Immature natural killer cell (primary cell): ENCODE results near the gene ENOX1. TPM values are rescaled to one million over a fixed set of nuclear protein-coding genes. Genes with fewer than 3 reads are reported as not detected.
"Not testable (repeated sequence)": the region's sequence is repeated elsewhere in the genome, so short reads cannot be mapped to it uniquely, and the experiment has no call there.

ENCODE experiments used
- DNase-seq, 3 donors: peaks; one replicate each; pipeline ENCODE4 v3.0.0; 2022; ENCODE audit warnings: mixed read lengths in 1 of 3
- H3K27ac Mint-ChIP-seq, 6 donors: one replicate each; pipeline ENCODE4 v1.8.0; 2020; ENCODE audit warnings: mixed read lengths in 6 of 6, mild to moderate bottlenecking in 5 of 6, inconsistent platforms in 4 of 6, moderate library complexity in 3 of 6
- H3K27me3 Mint-ChIP-seq, 3 donors: one replicate each; pipeline ENCODE4 v1.8.0; 2020 to 2021; ENCODE audit warnings: low read depth in 3 of 3, mild to moderate bottlenecking in 3 of 3, mixed read lengths in 3 of 3, moderate library complexity in 3 of 3, inconsistent platforms in 1 of 3
- H3K36me3 Mint-ChIP-seq, 3 donors: one replicate each; pipeline ENCODE4 v1.8.0; 2020; ENCODE audit warnings: mixed read lengths in 3 of 3, inconsistent platforms in 2 of 3, mild to moderate bottlenecking in 2 of 3
- H3K4me1 Mint-ChIP-seq, 2 donors: one replicate each; pipeline ENCODE4 v1.8.0; 2020; ENCODE audit warnings: inconsistent platforms in 2 of 2, mild to moderate bottlenecking in 2 of 2, mixed read lengths in 2 of 2, moderate library complexity in 1 of 2
- H3K4me3 Mint-ChIP-seq, 5 donors: one replicate each; pipeline ENCODE4 v1.8.0; 2020; ENCODE audit warnings: mild to moderate bottlenecking in 5 of 5, mixed read lengths in 5 of 5, inconsistent platforms in 3 of 5, moderate library complexity in 3 of 5
- H3K9me3 Mint-ChIP-seq, 6 donors: one replicate each; pipeline ENCODE4 v1.8.0; 2020; ENCODE audit warnings: mild to moderate bottlenecking in 6 of 6, mixed read lengths in 6 of 6, inconsistent platforms in 4 of 6, moderate library complexity in 3 of 6
- polyA plus RNA-seq, 3 donors: library from polyadenylated mRNA; unstranded; fragments of 300-500 nt; fragmentation: Illumina TruSeq; gene quantifications; one replicate each; pipeline ENCODE4 v1.2.3, GENCODE V29; 2021

The ENOX1 gene
- not detected for polyA plus RNA-seq

DNA sequence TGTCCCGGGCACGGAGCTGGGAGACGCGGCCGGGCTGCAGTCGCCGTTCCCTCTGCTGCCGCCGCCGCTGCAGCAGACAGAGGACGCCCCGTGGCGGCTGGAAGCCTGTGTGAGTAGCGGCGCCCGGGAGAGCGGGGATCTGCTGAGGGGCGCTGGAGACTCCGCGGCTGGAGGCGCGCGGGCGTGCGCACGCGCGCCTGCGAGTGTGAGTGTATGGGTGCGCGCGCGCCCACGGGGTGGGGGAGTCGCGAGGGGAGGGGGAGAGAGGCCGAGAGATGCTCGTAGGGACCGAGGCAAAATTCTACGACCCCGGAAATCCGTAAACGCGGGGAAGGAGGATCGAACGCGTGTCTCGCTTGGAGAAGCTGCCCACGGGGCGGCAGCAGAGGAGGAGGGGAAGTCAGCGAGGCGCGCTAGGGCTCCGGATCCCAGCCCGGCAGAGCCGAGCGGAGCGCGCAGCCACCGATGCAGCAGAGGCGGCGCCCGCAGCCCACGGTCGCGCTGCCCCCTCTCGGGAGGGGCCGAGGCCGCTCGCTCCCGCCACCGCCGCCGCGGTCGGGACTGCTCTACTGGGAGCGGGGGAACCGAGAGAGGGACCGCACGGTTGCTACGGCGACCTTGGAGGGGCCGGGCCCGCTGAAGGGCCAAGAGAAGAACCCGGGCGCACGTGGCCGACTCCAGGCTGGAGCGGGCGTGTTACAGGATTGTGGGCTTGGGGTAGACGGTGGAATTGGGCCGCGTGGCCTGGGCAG, at the start of gene ENOX1:
TSS of gene ENOX1 (minus strand) at position 207 of the 752 bp plus-strand sequence.
- H3K9me3 Mint-ChIP-seq, result no peaks in the 10 kb centered on the region
- H3K27ac Mint-ChIP-seq, result no peak within 1 kb of the TSS
- H3K36me3 Mint-ChIP-seq, result peaks cover 0 to 3% (median 0%) of the 10 kb centered on the region in 3 donors
- peak within 1 kb of the TSS; percentile 56 to 80 (median 73) for H3K4me3 Mint-ChIP-seq
- H3K27me3 Mint-ChIP-seq, result peaks cover 9 to 18% (median 18%) of the 10 kb centered on the region in 3 donors
- DNase-seq, result no peak
- peaks cover 15 to 17% of the 10 kb centered on the region in 2 donors for H3K4me1 Mint-ChIP-seq

DNA sequence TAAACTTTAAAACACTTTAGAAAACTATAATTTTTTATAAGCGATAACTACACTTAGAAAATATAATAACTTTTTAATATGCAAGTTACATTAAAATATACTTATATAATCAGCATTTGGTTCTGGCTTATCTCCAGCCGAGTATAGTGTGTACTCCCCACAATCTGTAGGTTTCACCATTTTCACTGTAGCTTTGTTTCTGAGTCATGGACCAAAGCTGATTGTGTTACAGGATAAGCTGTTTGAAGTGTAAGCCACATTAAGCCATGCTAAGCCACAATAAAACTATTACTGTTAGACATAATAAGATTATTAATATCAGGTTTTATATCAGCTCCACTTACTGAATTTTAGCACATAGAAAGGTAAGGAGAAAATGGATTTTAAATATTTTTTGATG, 48.9 kb upstream of the ENOX1 start:
- Mint-ChIP-seq H3K9me3 (peaks cover 0 to 1% (median 0%) of the 10 kb centered on the region in 6 donors), H3K4me1 (no peaks in the 10 kb centered on the region), H3K27ac (no peak overlapping the region), H3K4me3 (no peak overlapping the region), H3K27me3 (peaks cover 2 to 6% (median 2%) of the 10 kb centered on the region in 3 donors), H3K36me3 (no peaks in the 10 kb centered on the region)
- peak in 1 of 3 donors; percentile 0 for DNase-seq

DNA sequence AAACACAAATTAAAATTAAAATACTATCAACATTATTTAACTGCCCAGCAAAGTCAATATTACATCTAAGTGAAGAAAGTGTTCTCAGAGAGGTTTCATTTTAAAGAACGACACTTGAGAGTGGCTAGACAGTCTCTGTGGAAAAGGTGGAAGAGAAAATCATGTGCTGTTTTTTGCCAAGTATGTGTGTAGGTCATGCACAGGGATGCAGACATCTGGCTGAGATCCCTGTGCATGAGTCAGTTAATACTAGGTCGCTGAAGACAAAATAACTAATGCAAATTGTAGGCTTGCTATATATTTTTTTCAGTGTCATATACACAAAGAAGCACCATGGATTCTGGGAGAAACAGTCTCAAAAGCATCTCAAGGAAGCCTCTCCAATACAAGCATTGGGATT, 44.3 kb upstream of the ENOX1 start:
- no peak for DNase-seq
- no peak overlapping the region for H3K4me3 Mint-ChIP-seq
- H3K36me3 Mint-ChIP-seq, result no peaks in the 10 kb centered on the region
- H3K9me3 Mint-ChIP-seq, result no peaks in the 10 kb centered on the region
- H3K27me3 Mint-ChIP-seq, result peaks cover under 1 to 7% (median 3%) of the 10 kb centered on the region in 3 donors
- no peak overlapping the region for H3K27ac Mint-ChIP-seq
- no peaks in the 10 kb centered on the region for H3K4me1 Mint-ChIP-seq

DNA sequence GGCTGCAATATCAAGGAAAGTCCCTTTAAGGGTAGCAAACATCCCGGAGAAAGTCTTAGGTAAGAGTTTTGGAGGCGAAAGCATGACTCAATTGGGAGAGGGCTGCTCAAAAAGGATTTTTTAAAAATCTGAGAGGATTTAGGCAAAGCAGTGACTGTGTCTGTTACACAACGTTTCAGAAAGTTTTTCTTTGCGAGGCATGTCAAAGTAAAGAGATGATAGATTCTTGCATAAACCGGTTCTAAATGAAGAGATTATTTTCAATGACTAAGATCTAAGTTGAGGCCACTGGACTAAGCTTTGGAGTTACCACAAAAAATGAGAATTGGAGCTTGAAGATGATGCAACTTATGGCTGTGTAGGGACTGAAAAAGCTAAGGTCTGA, 43.7 kb upstream of the ENOX1 start:
- DNase-seq, result no peak

GRCh38 chr13:43824656-43825055, 37.9 kb upstream of the ENOX1 start:
- H3K27me3 Mint-ChIP-seq, DNase-seq, H3K36me3 Mint-ChIP-seq, H3K9me3 Mint-ChIP-seq, H3K27ac Mint-ChIP-seq, H3K4me1 Mint-ChIP-seq, H3K4me3 Mint-ChIP-seq: not testable (repeated sequence)

More for the DNA sequence above, 43.7 kb upstream of the ENOX1 start:
- no peak overlapping the region for H3K4me3 Mint-ChIP-seq
- H3K4me1 Mint-ChIP-seq, result no peaks in the 10 kb centered on the region
- no peaks in the 10 kb centered on the region for H3K9me3 Mint-ChIP-seq
- H3K27me3 Mint-ChIP-seq, result peaks cover 1 to 9% (median 3%) of the 10 kb centered on the region in 3 donors
- no peak overlapping the region for H3K27ac Mint-ChIP-seq
- no peaks in the 10 kb centered on the region for H3K36me3 Mint-ChIP-seq

DNA sequence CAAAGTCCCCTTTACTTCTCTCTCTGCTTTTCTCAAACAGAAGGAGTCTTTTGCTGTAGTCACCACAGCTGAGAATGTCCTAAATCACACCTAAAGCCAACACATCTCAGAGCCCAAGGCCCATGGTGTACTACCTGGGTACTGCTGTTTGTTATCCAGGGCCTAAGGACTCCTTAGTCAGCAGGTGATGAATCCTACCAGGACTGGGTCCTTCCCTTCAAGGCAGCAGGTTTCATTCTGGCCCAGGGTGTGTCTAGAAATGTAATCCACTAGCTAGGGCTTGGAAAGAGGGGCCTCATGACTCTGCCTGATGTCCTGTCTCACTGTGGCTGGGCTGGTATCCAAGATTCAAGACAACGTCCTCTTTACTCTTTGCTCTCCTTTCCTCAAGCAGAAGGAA, 36.2 kb upstream of the ENOX1 start:
- Mint-ChIP-seq H3K4me1 (no peaks in the 10 kb centered on the region), H3K36me3 (no peaks in the 10 kb centered on the region), H3K27ac (no peak overlapping the region), H3K27me3 (peaks cover 2 to 5% (median 3%) of the 10 kb centered on the region in 3 donors), H3K4me3 (no peak overlapping the region), H3K9me3 (no peaks in the 10 kb centered on the region)
- DNase-seq, result no peak

DNA sequence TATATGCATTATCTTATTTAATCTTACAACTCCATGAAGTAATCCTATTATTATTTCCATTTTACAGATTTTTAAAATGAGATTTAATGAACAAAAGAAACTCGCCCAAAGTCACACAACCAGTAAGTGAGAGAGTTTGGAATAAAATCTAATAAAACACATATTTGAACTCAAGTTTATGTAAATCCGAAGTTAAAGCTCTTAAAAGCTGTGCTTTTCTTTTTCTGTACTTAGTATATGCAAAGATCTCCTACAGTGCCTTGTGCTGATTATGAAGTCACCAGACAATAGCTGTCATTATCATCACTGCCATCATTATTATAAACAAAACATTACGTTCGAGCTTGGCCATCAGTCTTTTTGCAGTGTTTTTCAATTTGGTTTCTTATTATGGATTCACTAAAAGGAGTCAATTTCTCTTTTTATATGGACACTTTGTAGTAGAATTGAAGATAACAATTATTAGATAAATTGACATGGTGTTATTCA, 29.7 kb upstream of the ENOX1 start:
- Mint-ChIP-seq H3K4me1 (no peaks in the 10 kb centered on the region), H3K9me3 (no peaks in the 10 kb centered on the region), H3K27ac (no peak overlapping the region), H3K4me3 (no peak overlapping the region), H3K36me3 (no peaks in the 10 kb centered on the region), H3K27me3 (peaks cover 0 to 5% (median 2%) of the 10 kb centered on the region in 3 donors)
- DNase-seq, result no peak

- Mint-ChIP-seq H3K9me3 (no peaks in the 10 kb centered on the region), H3K27ac (no peak overlapping the region), H3K27me3 (peaks cover 0 to 5% (median 2%) of the 10 kb centered on the region in 3 donors), H3K36me3 (no peaks in the 10 kb centered on the region), H3K4me3 (no peak overlapping the region), H3K4me1 (no peaks in the 10 kb centered on the region)
- DNase-seq, result no peak
These were observed 28.4 kb upstream of the ENOX1 start for GRCh38 chr13:43815204-43815603.

- H3K9me3 Mint-ChIP-seq, result no peaks in the 10 kb centered on the region
- no peaks in the 10 kb centered on the region for H3K4me1 Mint-ChIP-seq
- peaks cover 0 to 4% (median 3%) of the 10 kb centered on the region in 3 donors for H3K27me3 Mint-ChIP-seq
- no peak for DNase-seq
- no peak overlapping the region for H3K4me3 Mint-ChIP-seq
- no peaks in the 10 kb centered on the region for H3K36me3 Mint-ChIP-seq
- no peak overlapping the region for H3K27ac Mint-ChIP-seq
These were observed 21.9 kb upstream of the ENOX1 start for GRCh38 chr13:43808676-43809075.

- Mint-ChIP-seq H3K4me3 (no peak overlapping the region), H3K27me3 (peaks cover 0 to 4% (median 3%) of the 10 kb centered on the region in 3 donors), H3K36me3 (no peaks in the 10 kb centered on the region), H3K4me1 (no peaks in the 10 kb centered on the region), H3K27ac (no peak overlapping the region), H3K9me3 (no peaks in the 10 kb centered on the region)
- no peak for DNase-seq
These were observed 18.9 kb upstream of the ENOX1 start for GRCh38 chr13:43805681-43806128.

GRCh38 chr13:43805071-43805468, 18.3 kb upstream of the ENOX1 start:
- Mint-ChIP-seq H3K4me3 (no peak overlapping the region), H3K4me1 (no peaks in the 10 kb centered on the region), H3K9me3 (no peaks in the 10 kb centered on the region), H3K27ac (no peak overlapping the region), H3K27me3 (peaks cover 0 to 4% (median 3%) of the 10 kb centered on the region in 3 donors), H3K36me3 (no peaks in the 10 kb centered on the region)
- DNase-seq, result no peak

- Mint-ChIP-seq H3K4me1 (no peaks in the 10 kb centered on the region), H3K9me3 (no peaks in the 10 kb centered on the region), H3K36me3 (no peaks in the 10 kb centered on the region), H3K27me3 (peaks cover 2 to 5% (median 4%) of the 10 kb centered on the region in 3 donors), H3K27ac (no peak overlapping the region), H3K4me3 (no peak overlapping the region)
- peak; percentile 16 to 30 (median 17) for DNase-seq
These were observed 17.8 kb upstream of the ENOX1 start for GRCh38 chr13:43804461-43805070.

DNA sequence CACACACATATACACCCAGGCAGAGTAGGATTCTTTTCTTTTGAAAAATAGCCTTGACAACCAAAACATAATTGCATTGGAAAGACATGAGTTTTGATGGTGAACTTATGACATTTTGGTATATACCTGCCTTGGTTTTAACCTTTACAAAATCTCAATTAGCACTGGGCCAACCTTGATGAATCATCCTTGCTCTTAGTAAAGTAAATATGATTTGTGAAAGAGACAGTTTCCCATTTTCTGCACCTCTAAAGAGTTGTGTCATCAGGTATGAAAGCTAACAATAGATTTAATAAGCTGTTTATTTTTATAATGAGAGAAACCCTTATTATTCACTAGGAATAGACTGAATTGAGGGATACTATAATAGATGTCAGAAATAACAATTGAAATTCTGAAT, 15.7 kb upstream of the ENOX1 start:
- H3K27me3 Mint-ChIP-seq, result peaks cover 2 to 6% (median 4%) of the 10 kb centered on the region in 3 donors
- H3K9me3 Mint-ChIP-seq, result no peaks in the 10 kb centered on the region
- no peaks in the 10 kb centered on the region for H3K4me1 Mint-ChIP-seq
- no peak for DNase-seq
- H3K4me3 Mint-ChIP-seq, result no peak overlapping the region
- H3K27ac Mint-ChIP-seq, result no peak overlapping the region
- H3K36me3 Mint-ChIP-seq, result no peaks in the 10 kb centered on the region

DNA sequence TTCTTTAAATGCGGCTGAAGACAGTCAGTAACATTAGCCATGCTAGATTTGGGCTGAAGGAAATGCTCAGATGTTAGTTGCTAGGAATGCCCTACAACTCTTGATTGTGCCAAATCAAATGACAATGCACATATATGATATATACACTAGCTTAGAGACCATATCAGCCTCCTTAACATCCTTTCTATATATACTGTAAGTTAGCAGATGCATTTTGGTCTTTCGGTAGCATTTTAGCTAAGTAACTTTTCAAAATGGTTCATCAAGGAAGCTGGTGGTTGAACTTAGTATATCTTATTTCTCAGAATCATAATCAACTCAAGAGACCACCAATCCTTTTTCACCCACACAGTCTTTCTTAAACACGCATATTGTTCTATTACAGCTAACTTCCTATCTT, 14.1 kb upstream of the ENOX1 start:
- DNase-seq, result no peak
- Mint-ChIP-seq H3K36me3 (no peaks in the 10 kb centered on the region), H3K27me3 (peaks cover 0 to 6% (median 3%) of the 10 kb centered on the region in 3 donors), H3K4me1 (no peaks in the 10 kb centered on the region), H3K27ac (no peak overlapping the region), H3K4me3 (no peak overlapping the region), H3K9me3 (no peaks in the 10 kb centered on the region)
